Fibroblast of the aortic adventitia (primary cell): ENCODE data around the gene PAQR4. TPM values are rescaled to one million over a fixed set of nuclear protein-coding genes. Genes with fewer than 3 reads are reported as not detected.
"Not testable (repeated sequence)": the region's sequence is repeated elsewhere in the genome, so short reads cannot be mapped to it uniquely, and the experiment has no call there.

ENCODE experiments used
- DNase-seq: peaks from one replicate; pipeline ENCODE4 v3.0.0-alpha.2; 2010; ENCODE audit warnings: low read depth
- H3K4me3 ChIP-seq: 2 replicates; pipeline ENCODE4 v1.5.1; 2011; ENCODE audit warnings: low read depth, mild to moderate bottlenecking, control low read depth, low read length, moderate library complexity
- CTCF ChIP-seq: IDR thresholded peaks from 2 replicates; pipeline ENCODE4 v1.5.1; 2011; ENCODE audit warnings: mild to moderate bottlenecking, low read length, control low read depth, inconsistent platforms; ENCODE audit not compliant: insufficient read depth
- total RNA-seq: library from RNA; depleted of rRNA; stranded (reverse); fragments of >200 nt; gene quantifications from 2 replicates; pipeline ENCODE4 v1.2.3, GENCODE V29; 2012; ENCODE audit warnings: low replicate concordance

Gene PAQR4
- total RNA-seq, 1 donor, result 13.8 TPM

GRCh38 chr16:2933701-2934100 lies 35.4 kb upstream of the PAQR4 start:
- H3K4me3 ChIP-seq, result no peak overlapping the region
- TF ChIP-seq CTCF, result no peak
- no peak for DNase-seq

- H3K4me3 ChIP-seq, result no peak overlapping the region
- DNase-seq, result no peak
- TF ChIP-seq CTCF, result no peak
These were observed 34.7 kb upstream of the PAQR4 start for GRCh38 chr16:2934450-2934849.

GRCh38 chr16:2936436-2937011 lies 32.6 kb upstream of the PAQR4 start:
- no peak for TF ChIP-seq CTCF
- H3K4me3 ChIP-seq, result no peak overlapping the region
- DNase-seq, result no peak

- DNase-seq, result no peak
- no peak overlapping the region for H3K4me3 ChIP-seq
- TF ChIP-seq CTCF, result no peak
These were observed 32.0 kb upstream of the PAQR4 start for GRCh38 chr16:2937170-2937569.

- DNase-seq, result no peak
- TF ChIP-seq CTCF, result no peak
- H3K4me3 ChIP-seq, result no peak overlapping the region
These were observed 30.9 kb upstream of the PAQR4 start for GRCh38 chr16:2938206-2938605.

GRCh38 chr16:2939968-2940367 lies 29.2 kb upstream of the PAQR4 start:
- H3K4me3 ChIP-seq, result no peak overlapping the region
- no peak for DNase-seq
- TF ChIP-seq CTCF, result no peak

GRCh38 chr16:2942045-2942444 lies 27.1 kb upstream of the PAQR4 start:
- DNase-seq, result no peak
- H3K4me3 ChIP-seq, result no peak overlapping the region
- no peak for TF ChIP-seq CTCF

- H3K4me3 ChIP-seq, DNase-seq: not testable (repeated sequence)
These were observed 25.4 kb upstream of the PAQR4 start for GRCh38 chr16:2943716-2944115.
